DOHH2 (cell line): ENCODE measurements around the gene PCDHB5.
"Not testable (repeated sequence)": the region's sequence is repeated elsewhere in the genome, so short reads cannot be mapped to it uniquely, and the experiment has no call there.

Experiments used
- H3F3A ChIP-seq: fragments of 200-600 bp; sonication (generic), shearing (Covaris generic); 2 replicates; pipeline ENCODE4 v1.6.0; 2016; ENCODE audit warnings: antibody characterized with exemption, mild to moderate bottlenecking; ENCODE audit not compliant: control insufficient read depth, insufficient read depth
- H3K27ac ChIP-seq: fragments of 200-600 bp; sonication (generic); 2 replicates; pipeline ENCODE4 v1.5.1; 2014; ENCODE audit warnings: low read depth, mild to moderate bottlenecking, low read length, moderate library complexity
- H3K27me3 ChIP-seq: fragments of 200-600 bp; sonication (generic); 2 replicates; pipeline ENCODE4 v1.6.1; 2014; ENCODE audit warnings: mild to moderate bottlenecking, low read length, mixed read lengths; ENCODE audit not compliant: control insufficient read depth
- H3K36me3 ChIP-seq: fragments of 200-600 bp; sonication (generic); 2 replicates; pipeline ENCODE4 v1.6.1; 2014; ENCODE audit warnings: mild to moderate bottlenecking, low read length, moderate library complexity, mixed read lengths; ENCODE audit not compliant: control insufficient read depth
- H3K4me1 ChIP-seq: fragments of 200-600 bp; sonication (generic); 2 replicates; pipeline ENCODE4 v1.6.1; 2014; ENCODE audit warnings: mild to moderate bottlenecking, low read length, mixed read lengths; ENCODE audit not compliant: control insufficient read depth
- H3K4me2 ChIP-seq: fragments of 200-600 bp; sonication (generic); 2 replicates; pipeline ENCODE4 v1.6.0; 2014; ENCODE audit warnings: mild to moderate bottlenecking, low read length, moderate library complexity
- H3K4me3 ChIP-seq: fragments of 200-600 bp; sonication (generic); 2 replicates; pipeline ENCODE4 v1.5.1; 2014; ENCODE audit warnings: mild to moderate bottlenecking, low read length, mixed read lengths
- H3K79me2 ChIP-seq: fragments of 200-600 bp; sonication (generic); 2 replicates; pipeline ENCODE4 v1.6.1; 2014; ENCODE audit warnings: mild to moderate bottlenecking, low read length, mixed read lengths; ENCODE audit not compliant: control insufficient read depth
- H3K9me2 ChIP-seq: fragments of 200-600 bp; sonication (generic); replicated peaks from 2 replicates; pipeline ENCODE4 v1.6.1; 2014; ENCODE audit warnings: mild to moderate bottlenecking, low read length, mixed read lengths; ENCODE audit not compliant: control insufficient read depth
- H3K9me3 ChIP-seq: fragments of 200-600 bp; sonication (generic); 2 replicates; pipeline ENCODE4 v1.6.1; 2014; ENCODE audit warnings: antibody characterized with exemption, low read length, mixed read lengths; ENCODE audit not compliant: control insufficient read depth, insufficient read depth
- H4K20me1 ChIP-seq: fragments of 200-600 bp; sonication (generic); 2 replicates; pipeline ENCODE4 v1.6.0; 2014; ENCODE audit warnings: low read depth, mild to moderate bottlenecking, antibody characterized with exemption, low read length, moderate library complexity; ENCODE audit not compliant: control insufficient read depth, insufficient read depth
- EZH2phosphoT487 ChIP-seq: fragments of 200-600 bp; sonication (generic); IDR thresholded peaks from 2 replicates; pipeline ENCODE4 v1.6.1; 2017; ENCODE audit warnings: borderline replicate concordance, mild to moderate bottlenecking, antibody characterized with exemption, low read length, moderate library complexity, mixed read lengths
- TF ChIP-seq, protein P1 (sequence below): fragments of 200-600 bp; sonication (generic); IDR thresholded peaks from one replicate; pipeline ENCODE4 v1.5.1; 2014; ENCODE audit warnings: antibody characterized with exemption, mild to moderate bottlenecking, low read depth, low read length; ENCODE audit not compliant: poor library complexity, severe bottlenecking

PCDHB5 gene

DNA sequence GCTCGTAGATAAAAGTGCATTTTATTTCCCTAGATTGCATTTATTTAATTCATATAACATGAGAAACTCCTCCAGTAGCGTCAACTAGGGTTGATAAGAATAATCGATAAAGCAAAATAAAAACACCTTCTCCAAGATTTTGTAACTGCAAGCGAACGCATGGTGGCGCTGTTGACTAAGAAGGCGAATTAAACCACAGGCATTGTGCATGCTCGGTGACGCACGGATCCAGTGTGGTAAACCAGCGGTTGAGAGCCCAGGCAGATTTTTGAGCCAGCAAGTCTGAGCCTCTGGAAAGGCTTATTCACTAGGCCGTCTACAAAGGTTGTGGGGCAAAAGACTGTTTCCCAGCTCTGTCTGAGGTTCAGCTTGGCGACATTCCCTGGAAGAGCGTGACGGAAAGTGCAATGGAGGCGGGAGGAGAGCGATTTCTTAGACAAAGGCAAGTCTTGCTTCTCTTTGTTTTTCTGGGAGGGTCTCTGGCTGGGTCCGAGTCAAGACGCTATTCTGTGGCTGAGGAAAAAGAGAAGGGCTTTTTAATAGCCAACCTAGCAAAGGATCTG is 34.7 kb upstream of the PCDHB5 start, which contains the start of gene PCDHB3:
Gene PCDHB3 (plus strand): TSS at position 231 of the 563 bp plus-strand sequence. CDS start 177 bp downstream, at position 408.
- Histone ChIP-seq H3K9me3 (no peaks in the 10 kb centered on the region), H3K4me3 (no peak within 1 kb of the TSS), H3K27me3 (no peaks in the 10 kb centered on the region), H3K4me2 (no peak within 1 kb of the TSS), H3F3A (no peaks in the 10 kb centered on the region), H3K9me2 (no peaks in the 10 kb centered on the region), H3K4me1 (no peaks in the 10 kb centered on the region), H4K20me1 (no peaks in the 10 kb centered on the region), H3K36me3 (no peaks in the 10 kb centered on the region), H3K27ac (no peak within 1 kb of the TSS), H3K79me2 (no peaks in the 10 kb centered on the region)
- no peak for TF ChIP-seq EZH2phosphoT487
- TF ChIP-seq, protein P1, sequence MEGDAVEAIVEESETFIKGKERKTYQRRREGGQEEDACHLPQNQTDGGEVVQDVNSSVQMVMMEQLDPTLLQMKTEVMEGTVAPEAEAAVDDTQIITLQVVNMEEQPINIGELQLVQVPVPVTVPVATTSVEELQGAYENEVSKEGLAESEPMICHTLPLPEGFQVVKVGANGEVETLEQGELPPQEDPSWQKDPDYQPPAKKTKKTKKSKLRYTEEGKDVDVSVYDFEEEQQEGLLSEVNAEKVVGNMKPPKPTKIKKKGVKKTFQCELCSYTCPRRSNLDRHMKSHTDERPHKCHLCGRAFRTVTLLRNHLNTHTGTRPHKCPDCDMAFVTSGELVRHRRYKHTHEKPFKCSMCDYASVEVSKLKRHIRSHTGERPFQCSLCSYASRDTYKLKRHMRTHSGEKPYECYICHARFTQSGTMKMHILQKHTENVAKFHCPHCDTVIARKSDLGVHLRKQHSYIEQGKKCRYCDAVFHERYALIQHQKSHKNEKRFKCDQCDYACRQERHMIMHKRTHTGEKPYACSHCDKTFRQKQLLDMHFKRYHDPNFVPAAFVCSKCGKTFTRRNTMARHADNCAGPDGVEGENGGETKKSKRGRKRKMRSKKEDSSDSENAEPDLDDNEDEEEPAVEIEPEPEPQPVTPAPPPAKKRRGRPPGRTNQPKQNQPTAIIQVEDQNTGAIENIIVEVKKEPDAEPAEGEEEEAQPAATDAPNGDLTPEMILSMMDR: peak; percentile 80

DNA sequence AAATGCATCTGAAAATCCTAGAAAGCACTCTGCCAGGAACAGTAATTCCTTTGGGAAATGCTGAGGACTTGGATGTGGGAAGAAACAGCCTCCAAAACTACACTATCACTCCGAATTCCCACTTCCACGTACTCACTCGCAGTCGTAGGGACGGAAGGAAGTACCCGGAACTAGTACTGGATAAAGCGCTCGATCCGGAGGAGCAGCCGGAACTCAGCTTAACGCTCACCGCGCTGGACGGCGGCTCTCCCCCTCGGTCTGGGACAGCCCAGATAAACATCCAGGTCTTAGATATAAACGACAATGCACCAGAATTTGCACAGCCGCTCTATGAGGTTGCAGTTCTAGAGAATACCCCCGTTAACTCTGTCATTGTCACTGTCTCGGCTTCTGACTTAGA is 33.9 kb upstream of the PCDHB5 start:
- Histone ChIP-seq H4K20me1 (no peaks in the 10 kb centered on the region), H3K27me3 (no peaks in the 10 kb centered on the region), H3K4me2 (no peak overlapping the region), H3K4me1 (no peaks in the 10 kb centered on the region), H3K4me3 (no peak overlapping the region), H3K27ac (no peak overlapping the region), H3K9me3 (no peaks in the 10 kb centered on the region), H3F3A (no peaks in the 10 kb centered on the region), H3K79me2 (no peaks in the 10 kb centered on the region), H3K36me3 (no peaks in the 10 kb centered on the region), H3K9me2 (no peaks in the 10 kb centered on the region)
- TF ChIP-seq, protein P1: no peak
- no peak for TF ChIP-seq EZH2phosphoT487

DNA sequence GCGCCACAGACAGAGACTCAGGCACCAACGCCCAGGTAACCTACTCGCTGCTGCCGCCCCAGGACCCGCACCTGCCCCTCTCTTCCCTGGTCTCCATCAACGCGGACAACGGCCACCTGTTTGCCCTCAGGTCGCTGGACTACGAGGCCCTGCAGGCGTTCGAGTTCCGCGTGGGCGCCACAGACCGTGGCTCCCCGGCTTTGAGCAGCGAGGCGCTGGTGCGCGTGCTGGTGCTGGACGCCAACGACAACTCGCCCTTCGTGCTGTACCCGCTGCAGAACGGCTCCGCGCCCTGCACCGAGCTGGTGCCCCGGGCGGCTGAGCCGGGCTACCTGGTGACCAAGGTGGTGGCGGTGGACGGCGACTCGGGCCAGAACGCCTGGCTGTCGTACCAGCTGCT is 32.9 kb upstream of the PCDHB5 start:
- H3K27me3 ChIP-seq, H3F3A ChIP-seq, H3K4me1 ChIP-seq, H3K4me2 ChIP-seq, H3K36me3 ChIP-seq, H3K9me3 ChIP-seq, H3K4me3 ChIP-seq, H3K27ac ChIP-seq, H3K79me2 ChIP-seq, H3K9me2 ChIP-seq, H4K20me1 ChIP-seq: not testable (repeated sequence)

DNA sequence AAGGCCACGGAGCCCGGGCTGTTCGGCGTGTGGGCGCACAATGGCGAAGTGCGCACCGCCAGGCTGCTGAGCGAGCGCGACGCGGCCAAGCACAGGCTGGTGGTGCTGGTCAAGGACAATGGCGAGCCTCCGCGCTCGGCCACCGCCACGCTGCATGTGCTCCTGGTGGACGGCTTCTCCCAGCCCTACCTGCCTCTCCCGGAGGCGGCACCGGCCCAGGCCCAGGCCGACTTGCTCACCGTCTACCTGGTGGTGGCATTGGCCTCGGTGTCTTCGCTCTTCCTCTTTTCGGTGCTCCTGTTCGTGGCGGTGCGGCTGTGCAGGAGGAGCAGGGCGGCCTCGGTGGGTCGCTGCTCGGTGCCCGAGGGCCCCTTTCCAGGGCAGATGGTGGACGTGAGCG is 32.5 kb upstream of the PCDHB5 start:
- H3K4me2 ChIP-seq, H3K4me3 ChIP-seq, H3K9me3 ChIP-seq, H3K36me3 ChIP-seq, H3K27ac ChIP-seq, H3K27me3 ChIP-seq, H3K79me2 ChIP-seq, H4K20me1 ChIP-seq, H3K4me1 ChIP-seq, H3K9me2 ChIP-seq, H3F3A ChIP-seq: not testable (repeated sequence)
